Right hindlimb (tissue), 1 donor: ENCODE results near the gene DPH6.

Experiments used
- DNase-seq: peaks from one replicate; pipeline ENCODE4 v3.0.0-alpha.2; 2018

The DPH6 gene

GRCh38 chr15:35327789-35328188 lies 218.2 kb downstream of the DPH6 start:
- no peak for DNase-seq

- DNase-seq: no peak
These were observed 220.5 kb downstream of the DPH6 start for GRCh38 chr15:35325374-35325941.

GRCh38 chr15:35323141-35323540 lies 222.8 kb downstream of the DPH6 start:
- DNase-seq: no peak

- DNase-seq: no peak
These were observed 224.0 kb downstream of the DPH6 start for GRCh38 chr15:35321926-35322325.

- DNase-seq: no peak
These were observed 225.1 kb downstream of the DPH6 start for GRCh38 chr15:35320911-35321310.
